HepG2 (cell line): ENCODE measurements around the gene ABCC1. TPM values are rescaled to one million over a fixed set of nuclear protein-coding genes. Genes with fewer than 3 reads are reported as not detected.

Experiments used
- ATAC-seq: fragments of 200-7000 bp; cut with Tn5 transposase; 3 replicates; pipeline ENCODE4 v1.9.1; 2020; ENCODE audit warnings: mild to moderate bottlenecking, moderate library complexity
- BruUV-seq: library from RNA; stranded (reverse); fragments of 400-500 nt; replicated peaks from 2 replicates; lab custom pipeline; 2021; lab: Mats Ljungman, UMichigan
- CTCF ChIA-PET: fragments of 300-600 bp; formaldehyde crosslinking; extraction: SDS; loops from one replicate; lab custom pipeline; 2021; ENCODE audit warnings: low total read pairs, inconsistent platforms, low intra/inter-chr PET ratio; lab: Yijun Ruan, JAX
- POLR2A ChIA-PET: fragments of 350-600 bp; sonication (Branson Sonifier 250); formaldehyde crosslinking; loops from one replicate; lab custom pipeline; 2020; ENCODE audit warnings: antibody characterized with exemption, inconsistent platforms; lab: Yijun Ruan, JAX
- DNase-seq: peaks from one replicate; pipeline ENCODE4 v3.0.0-alpha.2; 2015; ENCODE audit warnings: low spot score
- FAIRE-seq: peaks from 3 replicates; lab custom pipeline; 2011; peaks lifted over from hg19 to GRCh38; lab: Jason Lieb, UNC
- H2AFZ ChIP-seq: one replicate; pipeline ENCODE4 v1.6.1; 2011; ENCODE audit warnings: low read length, inconsistent platforms
- H3K27ac ChIP-seq: fragments of 300-600 bp; 3 replicates; pipeline ENCODE4 v1.8.0; 2011; ENCODE audit warnings: mixed run types, mild to moderate bottlenecking, mixed read lengths, low read length, inconsistent platforms; ENCODE audit not compliant: insufficient read depth; ENCODE audit errors: extremely low read length
- H3K27me3 ChIP-seq, 2 experiments: fragments of 200-600 bp in 1 of 2; 2 replicates in 1 of 2; 3 replicates in 1 of 2; pipeline versions ENCODE4 v1.6.0 to v1.8.0; 2011; ENCODE audit warnings: low read length in 2 of 2, mild to moderate bottlenecking in 2 of 2, moderate library complexity in 2 of 2, inconsistent platforms in 1 of 2; ENCODE audit not compliant: insufficient read depth in 2 of 2, control insufficient read depth in 1 of 2
- H3K36me3 ChIP-seq, 2 experiments: fragments of 200-600 bp in 1 of 2; replicated peaks in 1 of 2; 2 replicates in 1 of 2; 3 replicates in 1 of 2; pipeline versions ENCODE4 v1.5.1 to v1.8.0; 2011; ENCODE audit warnings: low read length in 2 of 2, inconsistent platforms in 1 of 2; ENCODE audit not compliant: insufficient read depth in 2 of 2, control insufficient read depth in 1 of 2
- H3K4me1 ChIP-seq: 2 replicates; pipeline ENCODE4 v1.5.1; 2012; ENCODE audit warnings: low read length, inconsistent platforms; ENCODE audit not compliant: insufficient read depth
- H3K4me2 ChIP-seq: 2 replicates; pipeline ENCODE4 v1.6.0; 2011; ENCODE audit warnings: low read depth, low read length, inconsistent platforms
- H3K4me3 ChIP-seq, 3 experiments: fragments of 200-600 bp in 1 of 3; sonication (generic), shearing (Covaris generic) in 1 of 3; replicated peaks in 1 of 3; 2 replicates each; pipeline ENCODE4 v1.5.1; 2011 to 2016; ENCODE audit warnings: low read length in 3 of 3, inconsistent platforms in 2 of 3, low read depth in 2 of 3, mild to moderate bottlenecking in 2 of 3, control low read depth in 1 of 3, mixed read lengths in 1 of 3; ENCODE audit not compliant: insufficient read depth in 1 of 3
- H3K79me2 ChIP-seq: one replicate; pipeline ENCODE4 v1.6.1; 2011; ENCODE audit warnings: low read length, inconsistent platforms; ENCODE audit not compliant: insufficient read depth
- H3K9ac ChIP-seq: 2 replicates; pipeline ENCODE4 v1.6.0; 2011; ENCODE audit warnings: mild to moderate bottlenecking, low read depth, low read length, inconsistent platforms; ENCODE audit not compliant: insufficient read depth
- H3K9me3 ChIP-seq: 2 replicates; pipeline ENCODE4 v1.5.1; 2012; ENCODE audit warnings: mild to moderate bottlenecking, low read length
- H4K20me1 ChIP-seq: 2 replicates; pipeline ENCODE4 v1.6.0; 2011; ENCODE audit warnings: inconsistent platforms, mild to moderate bottlenecking, low read length, moderate library complexity; ENCODE audit not compliant: insufficient read depth
- BRCA1 ChIP-seq: sonication (generic); formaldehyde crosslinking; IDR thresholded peaks from 2 replicates; pipeline ENCODE4 v1.4.0; 2020; ENCODE audit warnings: missing genetic modification reagents
- FOXK1 ChIP-seq: sonication (generic); formaldehyde crosslinking; IDR thresholded peaks from 2 replicates; pipeline ENCODE4 v1.4.0; 2020; ENCODE audit warnings: low read depth, missing genetic modification reagents, borderline replicate concordance
- RBAK ChIP-seq: sonication (generic); formaldehyde crosslinking; IDR thresholded peaks from 2 replicates; pipeline ENCODE4 v1.5.1; 2020; ENCODE audit warnings: mild to moderate bottlenecking, missing genetic modification reagents
- RBM39 ChIP-seq: fragments of 200-400 bp; formaldehyde crosslinking; IDR thresholded peaks from one replicate; pipeline ENCODE4 v1.6.1; 2018; ENCODE audit warnings: antibody characterized with exemption, mild to moderate bottlenecking, low read depth, low read length; ENCODE audit not compliant: poor library complexity, severe bottlenecking
- ZFAT ChIP-seq: sonication (generic); formaldehyde crosslinking; conservative IDR thresholded peaks from 2 replicates; pipeline ENCODE4 v1.8.1; 2023; ENCODE audit warnings: missing genetic modification reagents, inconsistent platforms
- ZNF616 ChIP-seq: sonication (generic); formaldehyde crosslinking; IDR thresholded peaks from 2 replicates; pipeline ENCODE4 v1.5.0; 2020; ENCODE audit warnings: low read depth, mild to moderate bottlenecking, missing genetic modification reagents
- WGBS: methylation state at CpG from one replicate; pipeline ENCODE4 v1.1.6; 2017; ENCODE audit warnings: low lambda C conversion rate; 5-methylcytosine and 5-hydroxymethylcytosine counted together
- in situ Hi-C: cut with HindIII; loops from 2 replicates; pipeline ENCODE4 v1.10.0; 2017; ENCODE audit warnings: low pct_unique_long_range_greater_than_20kb; ENCODE audit not compliant: extremely low pct_ligation_motif_present
- intact Hi-C: fragments of 100-400 bp; cut with micrococcal nuclease; formaldehyde crosslinking; loops from one replicate; pipeline ENCODE4 v1.10.0; 2022; ENCODE audit not compliant: unreplicated experiment
- polyA plus RNA-seq, 8 experiments: library from polyadenylated mRNA; depleted of rRNA in 3 of 8; stranded (reverse) in 7 of 8; unstranded in 1 of 8; fragments of >200 nt; fragmentation: Illumina TruSeq in 4 of 8; extraction: Trizol in 4 of 8; gene quantifications; 2 replicates each; pipeline versions ENCODE4 v1.2.1 to v1.2.3, GENCODE V29; 2011 to 2016; ENCODE audit warnings: low read depth in 4 of 8, missing spikeins in 1 of 8, mixed read lengths in 1 of 8; ENCODE audit not compliant: insufficient read depth in 1 of 8
- total RNA-seq, 5 experiments: library from RNA; depleted of rRNA; stranded (reverse); fragments of >200 nt; fragmentation: Illumina TruSeq; extraction: Trizol; gene quantifications; 2 replicates each; pipeline ENCODE4 v1.2.3, GENCODE V29; 2016; ENCODE audit warnings: low read depth in 1 of 5
- TF ChIP-seq, protein P1 (sequence below): sonication (generic); formaldehyde crosslinking; conservative IDR thresholded peaks from 2 replicates; pipeline ENCODE4 v1.4.0; 2020; ENCODE audit warnings: missing genetic modification reagents
- TF ChIP-seq, protein P2 (sequence below): sonication (generic); formaldehyde crosslinking; IDR thresholded peaks from 2 replicates; pipeline ENCODE4 v1.5.1; 2020; ENCODE audit warnings: missing genetic modification reagents, mild to moderate bottlenecking, borderline replicate concordance
- TF ChIP-seq, protein P3 (sequence below): sonication (generic); formaldehyde crosslinking; IDR thresholded peaks from 2 replicates; pipeline ENCODE4 v1.8.1; 2023; ENCODE audit warnings: mild to moderate bottlenecking, missing genetic modification reagents
- TF ChIP-seq, protein P4 (sequence below): sonication (generic); formaldehyde crosslinking; IDR thresholded peaks from 2 replicates; pipeline ENCODE4 v1.4.0; 2020; ENCODE audit warnings: missing genetic modification reagents

Gene ABCC1
- total and polyA plus RNA-seq, 2 of the 13 experiments (the other 11 are each of a cell fraction or from before 2014, with no cell fraction given) = 13.0 to 30.6 TPM

DNA sequence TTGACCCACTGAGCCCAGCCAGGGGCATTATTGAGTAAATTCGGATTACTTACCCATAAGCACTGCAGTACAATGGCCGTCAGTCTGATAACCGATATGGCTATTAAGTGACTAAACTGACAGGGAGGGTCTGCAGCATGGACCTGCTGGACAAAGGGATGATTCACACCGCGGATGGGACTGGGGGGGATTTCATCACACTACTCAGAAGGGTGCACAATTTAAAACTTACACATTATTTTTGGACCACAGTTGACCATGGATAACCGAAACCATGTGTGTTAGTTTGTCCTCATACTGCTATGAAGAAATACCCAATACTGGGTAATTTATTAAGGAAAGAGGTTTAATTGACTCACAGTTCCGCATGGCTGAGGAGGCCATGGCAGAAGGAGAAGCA, 167.4 kb downstream of the ABCC1 start:
- Histone ChIP-seq H4K20me1 (no peaks in the 10 kb centered on the region), H3K27ac (no peak overlapping the region), H3K4me3 (no peak overlapping the region), H3K27me3 (no peaks in the 10 kb centered on the region), H3K4me2 (no peak overlapping the region), H3K36me3 (peaks cover 45 to 83% of the 10 kb centered on the region in 2 experiments; a peak in 4 of 5 replicates), H2AFZ (no peak overlapping the region), H3K4me1 (no peaks in the 10 kb centered on the region), H3K9me3 (peaks cover 7% of the 10 kb centered on the region; the same call in 1 of the 2 replicates), H3K79me2 (no peaks in the 10 kb centered on the region)
- FAIRE-seq (no peak), DNase-seq (no peak)
- in situ Hi-C loops = no loop called here
- ChIA-PET CTCF (no interaction called here), POLR2A (no interaction called here)
- intact Hi-C loops = no loop called here
- WGBS = 94% methylated on average over 7 of the region's 7 CpGs
- TF ChIP-seq, protein P1, sequence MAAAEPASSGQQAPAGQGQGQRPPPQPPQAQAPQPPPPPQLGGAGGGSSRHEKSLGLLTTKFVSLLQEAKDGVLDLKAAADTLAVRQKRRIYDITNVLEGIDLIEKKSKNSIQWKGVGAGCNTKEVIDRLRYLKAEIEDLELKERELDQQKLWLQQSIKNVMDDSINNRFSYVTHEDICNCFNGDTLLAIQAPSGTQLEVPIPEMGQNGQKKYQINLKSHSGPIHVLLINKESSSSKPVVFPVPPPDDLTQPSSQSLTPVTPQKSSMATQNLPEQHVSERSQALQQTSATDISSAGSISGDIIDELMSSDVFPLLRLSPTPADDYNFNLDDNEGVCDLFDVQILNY (CRISPR knock-in tag) = no peak
- TF ChIP-seq ZNF616 (CRISPR knock-in tag) (no peak), RBAK (CRISPR knock-in tag) (no peak), RBM39 (no peak), FOXK1 (CRISPR knock-in tag) (no peak), ZFAT (CRISPR knock-in tag) (no peak), BRCA1 (CRISPR knock-in tag) (no peak)
- TF ChIP-seq, protein P2, sequence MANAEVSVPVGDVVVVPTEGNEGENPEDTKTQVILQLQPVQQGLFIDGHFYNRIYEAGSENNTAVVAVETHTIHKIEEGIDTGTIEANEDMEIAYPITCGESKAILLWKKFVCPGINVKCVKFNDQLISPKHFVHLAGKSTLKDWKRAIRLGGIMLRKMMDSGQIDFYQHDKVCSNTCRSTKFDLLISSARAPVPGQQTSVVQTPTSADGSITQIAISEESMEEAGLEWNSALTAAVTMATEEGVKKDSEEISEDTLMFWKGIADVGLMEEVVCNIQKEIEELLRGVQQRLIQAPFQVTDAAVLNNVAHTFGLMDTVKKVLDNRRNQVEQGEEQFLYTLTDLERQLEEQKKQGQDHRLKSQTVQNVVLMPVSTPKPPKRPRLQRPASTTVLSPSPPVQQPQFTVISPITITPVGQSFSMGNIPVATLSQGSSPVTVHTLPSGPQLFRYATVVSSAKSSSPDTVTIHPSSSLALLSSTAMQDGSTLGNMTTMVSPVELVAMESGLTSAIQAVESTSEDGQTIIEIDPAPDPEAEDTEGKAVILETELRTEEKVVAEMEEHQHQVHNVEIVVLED (CRISPR knock-in tag) = no peak
- TF ChIP-seq, protein P3, sequence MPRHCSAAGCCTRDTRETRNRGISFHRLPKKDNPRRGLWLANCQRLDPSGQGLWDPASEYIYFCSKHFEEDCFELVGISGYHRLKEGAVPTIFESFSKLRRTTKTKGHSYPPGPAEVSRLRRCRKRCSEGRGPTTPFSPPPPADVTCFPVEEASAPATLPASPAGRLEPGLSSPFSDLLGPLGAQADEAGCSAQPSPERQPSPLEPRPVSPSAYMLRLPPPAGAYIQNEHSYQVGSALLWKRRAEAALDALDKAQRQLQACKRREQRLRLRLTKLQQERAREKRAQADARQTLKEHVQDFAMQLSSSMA (CRISPR knock-in tag) = no peak
- TF ChIP-seq, protein P4, sequence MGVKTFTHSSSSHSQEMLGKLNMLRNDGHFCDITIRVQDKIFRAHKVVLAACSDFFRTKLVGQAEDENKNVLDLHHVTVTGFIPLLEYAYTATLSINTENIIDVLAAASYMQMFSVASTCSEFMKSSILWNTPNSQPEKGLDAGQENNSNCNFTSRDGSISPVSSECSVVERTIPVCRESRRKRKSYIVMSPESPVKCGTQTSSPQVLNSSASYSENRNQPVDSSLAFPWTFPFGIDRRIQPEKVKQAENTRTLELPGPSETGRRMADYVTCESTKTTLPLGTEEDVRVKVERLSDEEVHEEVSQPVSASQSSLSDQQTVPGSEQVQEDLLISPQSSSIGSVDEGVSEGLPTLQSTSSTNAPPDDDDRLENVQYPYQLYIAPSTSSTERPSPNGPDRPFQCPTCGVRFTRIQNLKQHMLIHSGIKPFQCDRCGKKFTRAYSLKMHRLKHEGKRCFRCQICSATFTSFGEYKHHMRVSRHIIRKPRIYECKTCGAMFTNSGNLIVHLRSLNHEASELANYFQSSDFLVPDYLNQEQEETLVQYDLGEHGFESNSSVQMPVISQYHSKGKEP (CRISPR knock-in tag) = no peak
- TF ChIP-seq, all 625 proteins: peak for 0
- no peak overlapping the region for H3K9ac ChIP-seq
- no peak for ATAC-seq
- no TSS peak for BruUV-seq
